ENCODE results near the gene HOXD13. TPM values are rescaled to one million over a fixed set of nuclear protein-coding genes. Genes with fewer than 3 reads are reported as not detected.

Gene HOXD13
- total and polyA plus RNA-seq, 11 donors = not detected

DNA sequence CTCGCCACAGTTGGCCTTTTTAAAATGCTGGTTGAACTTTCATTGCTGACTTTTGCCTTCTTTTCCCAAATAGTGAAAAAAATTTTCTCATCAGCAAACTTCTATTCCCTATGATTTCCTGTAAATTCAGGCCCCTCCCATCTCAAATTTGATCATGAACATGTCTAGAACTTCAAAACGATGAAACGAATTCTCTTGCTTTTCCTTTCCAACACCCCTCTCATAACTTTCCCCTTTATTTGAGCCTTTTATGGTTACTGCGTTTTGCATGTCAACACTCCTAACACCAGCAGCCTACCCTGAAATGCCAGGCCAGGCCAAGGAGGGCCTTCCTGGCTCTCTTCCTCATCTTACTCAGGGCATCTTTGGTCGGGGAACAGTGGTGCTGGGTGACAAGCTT is 1.7 kb upstream of the HOXD13 start:
- 18 to 23% (median 22%) methylated on average over 5 of the region's 5 CpGs for WGBS, 4 donors
- TF ChIP-seq, protein P1, sequence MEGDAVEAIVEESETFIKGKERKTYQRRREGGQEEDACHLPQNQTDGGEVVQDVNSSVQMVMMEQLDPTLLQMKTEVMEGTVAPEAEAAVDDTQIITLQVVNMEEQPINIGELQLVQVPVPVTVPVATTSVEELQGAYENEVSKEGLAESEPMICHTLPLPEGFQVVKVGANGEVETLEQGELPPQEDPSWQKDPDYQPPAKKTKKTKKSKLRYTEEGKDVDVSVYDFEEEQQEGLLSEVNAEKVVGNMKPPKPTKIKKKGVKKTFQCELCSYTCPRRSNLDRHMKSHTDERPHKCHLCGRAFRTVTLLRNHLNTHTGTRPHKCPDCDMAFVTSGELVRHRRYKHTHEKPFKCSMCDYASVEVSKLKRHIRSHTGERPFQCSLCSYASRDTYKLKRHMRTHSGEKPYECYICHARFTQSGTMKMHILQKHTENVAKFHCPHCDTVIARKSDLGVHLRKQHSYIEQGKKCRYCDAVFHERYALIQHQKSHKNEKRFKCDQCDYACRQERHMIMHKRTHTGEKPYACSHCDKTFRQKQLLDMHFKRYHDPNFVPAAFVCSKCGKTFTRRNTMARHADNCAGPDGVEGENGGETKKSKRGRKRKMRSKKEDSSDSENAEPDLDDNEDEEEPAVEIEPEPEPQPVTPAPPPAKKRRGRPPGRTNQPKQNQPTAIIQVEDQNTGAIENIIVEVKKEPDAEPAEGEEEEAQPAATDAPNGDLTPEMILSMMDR (IDR thresholded peaks at IDR 0.05) = no peak
- no peak for TF ChIP-seq POLR2A (IDR thresholded peaks at IDR 0.05)
- no peak for DNase-seq

DNA sequence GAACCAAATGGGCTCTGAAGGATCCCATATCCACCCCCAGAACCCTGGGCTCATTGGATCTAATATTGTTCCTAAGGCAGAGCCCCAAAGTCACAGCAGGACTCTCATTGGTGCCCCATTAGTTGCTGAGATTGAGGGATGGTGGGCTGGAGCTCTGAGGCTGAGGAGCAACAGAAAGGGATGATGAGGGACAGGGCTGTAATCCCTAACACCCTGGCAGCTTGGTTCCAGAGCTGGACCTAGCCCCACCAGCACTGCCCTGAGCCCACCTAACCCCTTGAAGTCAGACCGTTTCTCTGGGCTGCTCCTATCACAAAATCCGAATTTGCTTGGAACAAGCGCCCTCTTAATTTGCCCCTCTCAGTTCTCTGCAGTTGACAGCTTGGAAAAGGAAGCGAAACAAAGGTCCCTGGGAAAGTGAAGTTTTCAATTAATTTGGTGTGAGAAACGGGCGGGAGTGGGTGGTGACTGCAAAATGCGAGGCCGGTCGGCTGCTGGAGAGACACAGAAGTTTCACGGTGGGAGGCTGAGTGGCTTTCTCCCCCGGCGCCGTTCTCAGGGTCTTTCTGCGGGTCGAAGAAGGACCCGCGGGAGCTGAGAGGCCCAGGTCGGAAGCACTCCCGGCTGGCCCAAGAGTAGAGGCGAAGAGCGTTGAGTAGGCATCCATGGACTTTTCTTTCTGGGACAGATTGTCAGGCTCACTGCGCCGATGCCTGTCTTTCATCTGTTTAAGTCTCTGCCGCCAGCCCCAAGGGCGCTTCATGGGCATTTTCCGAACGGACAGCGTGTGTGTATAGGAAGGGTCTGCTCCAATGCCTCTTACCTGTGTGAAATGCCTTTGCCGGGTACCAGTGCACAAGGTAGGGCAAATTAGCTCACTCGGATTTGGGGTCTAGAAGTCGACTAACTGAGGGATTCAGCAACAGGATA is 927 bp upstream of the HOXD13 start:
- no peaks in the 10 kb centered on the region for H3K36me3 ChIP-seq
- ATAC-seq (no peak), DNase-seq (peak in 1 of 5 donors; percentile 13)
- H3K27ac ChIP-seq = peak overlapping the region in 1 of 12 donors; percentile 86
- peaks cover 89 to 100% (median 98%) of the 10 kb centered on the region in 9 donors for H3K27me3 ChIP-seq
- no peak overlapping the region for H3K4me3 ChIP-seq
- WGBS, 4 donors = 3 to 5% (median 5%) methylated on average over 26 to 31 of the region's 31 CpGs
- TF ChIP-seq, protein P1 (IDR thresholded peaks at IDR 0.05) = no peak
- no peak for TF ChIP-seq POLR2A (IDR thresholded peaks at IDR 0.05)
- intact Hi-C loops (cut with DNase I) = loop anchor here in 2 of 10 donors (10.0 kb wide), 1 partner anchor 837 kb away; no protein-coding TSS in a partner anchor
- no peaks in the 10 kb centered on the region for H3K9me3 ChIP-seq
- H3K4me1 ChIP-seq = peaks cover 0 to 37% (median 14%) of the 10 kb centered on the region in 12 donors

More for the DNA sequence above, 1.7 kb upstream of the HOXD13 start:
- Histone ChIP-seq H3K4me3 (no peak overlapping the region), H3K36me3 (no peaks in the 10 kb centered on the region), H3K27me3 (peaks cover 89 to 100% (median 98%) of the 10 kb centered on the region in 9 donors), H3K27ac (peak overlapping the region in 1 of 12 donors; percentile 86), H3K4me1 (peaks cover 0 to 39% (median 12%) of the 10 kb centered on the region in 12 donors), H3K9me3 (no peaks in the 10 kb centered on the region)
- ATAC-seq = no peak
- intact Hi-C loops (cut with DNase I) = loop anchor here in 2 of 10 donors (10.0 kb wide), 1 partner anchor 836 kb away; no protein-coding TSS in a partner anchor

DNA sequence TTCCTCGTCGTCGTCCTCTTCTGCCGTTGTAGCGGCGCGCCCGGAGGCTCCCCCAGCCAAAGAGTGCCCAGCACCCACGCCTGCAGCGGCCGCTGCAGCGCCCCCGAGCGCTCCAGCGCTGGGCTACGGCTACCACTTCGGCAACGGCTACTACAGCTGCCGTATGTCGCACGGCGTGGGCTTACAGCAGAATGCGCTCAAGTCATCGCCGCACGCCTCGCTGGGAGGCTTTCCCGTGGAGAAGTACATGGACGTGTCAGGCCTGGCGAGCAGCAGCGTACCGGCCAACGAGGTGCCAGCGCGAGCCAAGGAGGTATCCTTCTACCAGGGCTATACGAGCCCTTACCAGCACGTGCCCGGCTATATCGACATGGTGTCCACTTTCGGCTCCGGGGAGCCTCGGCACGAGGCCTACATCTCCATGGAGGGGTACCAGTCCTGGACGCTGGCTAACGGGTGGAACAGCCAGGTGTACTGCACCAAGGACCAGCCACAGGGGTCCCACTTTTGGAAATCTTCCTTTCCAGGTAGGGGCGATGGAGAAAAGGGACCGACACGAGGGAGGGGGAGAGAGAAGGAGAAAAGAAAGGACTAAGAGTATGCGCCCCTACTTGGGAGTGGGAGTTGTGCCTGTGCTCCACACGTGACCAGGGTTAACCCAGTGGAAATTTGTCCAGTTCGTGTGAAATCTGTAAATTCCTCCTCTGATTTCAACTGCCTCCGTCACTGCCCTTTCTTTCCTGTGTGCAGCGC is 800 bp downstream of the HOXD13 start:
- no peak for TF ChIP-seq POLR2A (IDR thresholded peaks at IDR 0.05)
- TF ChIP-seq, protein P1 (IDR thresholded peaks at IDR 0.05) = no peak
- intact Hi-C loops (cut with DNase I) = loop anchor here in 2 of 10 donors (10.0 kb wide), 1 partner anchor 839 kb away; no protein-coding TSS in a partner anchor
- 2 to 4% (median 3%) methylated on average over 30 to 53 of the region's 53 CpGs for WGBS, 4 donors
- H3K4me3 ChIP-seq = peak overlapping the region in 7 of 12 donors; percentile 12 to 36 (median 26)
- no peak for ATAC-seq
- DNase-seq = peak in 1 of 5 donors; percentile 60
- peak overlapping the region in 1 of 12 donors; percentile 86 for H3K27ac ChIP-seq
- H3K27me3 ChIP-seq = peaks cover 89 to 100% (median 98%) of the 10 kb centered on the region in 9 donors
- H3K36me3 ChIP-seq = no peaks in the 10 kb centered on the region
- no peaks in the 10 kb centered on the region for H3K9me3 ChIP-seq
- peaks cover 0 to 48% (median 22%) of the 10 kb centered on the region in 12 donors for H3K4me1 ChIP-seq
